OCI-LY7 (cell line): ENCODE results near the gene TNNI3K. TPM values are rescaled to one million over a fixed set of nuclear protein-coding genes. Genes with fewer than 3 reads are reported as not detected.
A peak's percentile ranks its signal among the peaks of the same experiment; 100 is the strongest.

ENCODE experiments used
- BruUV-seq: library from RNA; stranded (reverse); fragments of 400-500 nt; replicated peaks from 2 replicates; lab custom pipeline; 2021; lab: Mats Ljungman, UMichigan
- CTCF ChIA-PET: fragments of 300-600 bp; sonication (Branson Sonifier 250); formaldehyde crosslinking; loops from one replicate; lab custom pipeline; 2022; ENCODE audit warnings: antibody characterized with exemption; ENCODE audit not compliant: unreplicated experiment; lab: Charles Lee
- POLR2A ChIA-PET: fragments of 300-600 bp; sonication (Branson Sonifier 250); formaldehyde crosslinking; loops from one replicate; lab custom pipeline; 2022; ENCODE audit warnings: antibody characterized with exemption; lab: Charles Lee
- DNase-seq: peaks from one replicate; pipeline ENCODE4 v3.0.0-alpha.2; 2015; ENCODE audit warnings: low spot score
- H2AFZ ChIP-seq: fragments of 200-600 bp; sonication (generic), shearing (Covaris generic); 2 replicates; pipeline ENCODE4 v1.6.1; 2014; ENCODE audit warnings: mild to moderate bottlenecking, antibody characterized with exemption, low read length, moderate library complexity
- H3K27ac ChIP-seq: fragments of 200-600 bp; sonication (generic); 2 replicates; pipeline ENCODE4 v1.5.1; 2014; ENCODE audit warnings: mixed run types, low read depth, mild to moderate bottlenecking, moderate library complexity, low read length, inconsistent platforms; ENCODE audit not compliant: poor library complexity, severe bottlenecking
- H3K36me3 ChIP-seq: fragments of 200-600 bp; sonication (generic); 2 replicates; pipeline ENCODE4 v1.6.1; 2014; ENCODE audit warnings: mild to moderate bottlenecking, antibody characterized with exemption, low read length, moderate library complexity, mixed read lengths; ENCODE audit not compliant: insufficient read depth
- H3K4me1 ChIP-seq: fragments of 200-600 bp; sonication (generic); 2 replicates; pipeline ENCODE4 v1.5.1; 2014; ENCODE audit warnings: mild to moderate bottlenecking, low read length; ENCODE audit not compliant: insufficient read depth, poor library complexity, severe bottlenecking
- H3K4me2 ChIP-seq: fragments of 200-600 bp; sonication (generic); 2 replicates; pipeline ENCODE4 v1.6.1; 2014; ENCODE audit warnings: mild to moderate bottlenecking, low read length
- H3K4me3 ChIP-seq: fragments of 200-600 bp; sonication (generic); 2 replicates; pipeline ENCODE4 v1.5.1; 2014; ENCODE audit warnings: mild to moderate bottlenecking, low read depth, low read length; ENCODE audit not compliant: poor library complexity, severe bottlenecking
- H3K79me2 ChIP-seq: fragments of 200-600 bp; sonication (generic); 2 replicates; pipeline ENCODE4 v1.6.1; 2016; ENCODE audit warnings: low read depth, mild to moderate bottlenecking, low read length, moderate library complexity, mixed read lengths; ENCODE audit not compliant: insufficient read depth
- H3K9me2 ChIP-seq: fragments of 200-600 bp; sonication (generic); 2 replicates; pipeline ENCODE4 v1.6.1; 2016; ENCODE audit warnings: mild to moderate bottlenecking, low read length, mixed read lengths; ENCODE audit not compliant: insufficient read depth
- H3K9me3 ChIP-seq: fragments of 200-600 bp; sonication (generic); 2 replicates; pipeline ENCODE4 v1.6.1; 2014; ENCODE audit warnings: mild to moderate bottlenecking, mixed run types, low read length, mixed read lengths
- H4K20me1 ChIP-seq: fragments of 200-600 bp; sonication (generic); 2 replicates; pipeline ENCODE4 v1.6.1; 2014; ENCODE audit warnings: mild to moderate bottlenecking, antibody characterized with exemption, low read length, moderate library complexity, mixed read lengths; ENCODE audit not compliant: insufficient read depth
- CTCF ChIP-seq: fragments of 200-600 bp; sonication (generic); conservative IDR thresholded peaks from 2 replicates; pipeline ENCODE4 v1.5.1; 2014; ENCODE audit warnings: mild to moderate bottlenecking, antibody characterized with exemption, low read length, moderate library complexity, mixed read lengths
- EZH2phosphoT487 ChIP-seq: fragments of 200-600 bp; sonication (generic); IDR thresholded peaks from 2 replicates; pipeline ENCODE4 v1.6.1; 2018; ENCODE audit warnings: low read depth, borderline replicate concordance, mild to moderate bottlenecking, mixed run types, antibody characterized with exemption, low read length, moderate library complexity, mixed read lengths
- intact Hi-C: fragments of 100-400 bp; cut with micrococcal nuclease; formaldehyde crosslinking; loops from one replicate; pipeline ENCODE4 v1.10.0; 2022; ENCODE audit not compliant: unreplicated experiment
- total RNA-seq, 2 experiments: library from RNA; depleted of rRNA in 1 of 2; stranded (reverse); fragments of >200 nt in 1 of 2; shearing (Covaris generic) in 1 of 2; gene quantifications; 2 replicates each; pipeline ENCODE4 v1.2.3, GENCODE V29; 2014 to 2022

The TNNI3K gene
- total RNA-seq, 2 experiments from 2014 or later, result not detected

- Histone ChIP-seq H3K79me2 (no peaks in the 10 kb centered on the region), H3K9me2 (no peaks in the 10 kb centered on the region), H3K4me2 (no peak overlapping the region), H3K4me1 (no peaks in the 10 kb centered on the region), H3K9me3 (no peaks in the 10 kb centered on the region), H3K36me3 (no peaks in the 10 kb centered on the region), H3K4me3 (no peak overlapping the region), H3K27ac (no peak overlapping the region), H2AFZ (no peak overlapping the region), H4K20me1 (no peaks in the 10 kb centered on the region)
- no TSS peak for BruUV-seq
- TF ChIP-seq CTCF, result no peak
- TF ChIP-seq EZH2phosphoT487, result no peak
- POLR2A ChIA-PET, result interaction anchor here (1.0 kb wide), 1 partner anchor 11 kb away, joined by 6 read pairs; no protein-coding TSS in a partner anchor
- DNase-seq, result no peak
- intact Hi-C loops, result no loop called here
- CTCF ChIA-PET, result no interaction called here
Observed at GRCh38 chr1:74467786-74468377, 232.7 kb downstream of the TNNI3K start.

DNA sequence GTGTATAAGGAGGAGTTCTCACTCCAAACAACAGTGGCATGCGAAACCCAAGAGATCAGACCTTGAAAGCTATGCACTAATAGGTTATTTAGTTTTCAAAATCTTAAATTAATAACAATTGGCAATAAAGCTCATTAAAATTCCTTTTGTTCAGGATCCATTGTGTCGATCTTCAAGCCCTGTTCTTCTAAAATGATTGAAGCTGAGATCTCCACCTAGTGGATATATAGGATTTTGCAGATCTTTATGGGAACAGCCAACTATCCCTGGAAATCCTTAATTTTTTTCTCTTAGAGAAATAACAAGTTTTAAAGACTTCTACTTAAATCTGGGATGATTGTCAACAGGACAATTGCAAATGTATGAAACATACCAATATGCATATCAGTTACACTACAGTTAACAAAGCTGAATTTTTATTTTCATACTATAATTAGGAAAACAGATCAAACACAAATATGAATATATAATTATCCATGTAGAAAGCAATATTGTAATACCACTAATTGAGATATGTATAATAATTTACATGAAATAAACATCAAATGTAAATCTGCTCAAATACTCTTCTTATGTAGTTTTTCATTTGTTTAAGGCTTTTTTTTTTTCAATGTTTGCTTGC, 233.9 kb downstream of the TNNI3K start:
- H3K36me3 ChIP-seq, result no peaks in the 10 kb centered on the region
- intact Hi-C loops, result no loop called here
- no peak overlapping the region for H2AFZ ChIP-seq
- H3K27ac ChIP-seq, result no peak overlapping the region
- H3K79me2 ChIP-seq, result no peaks in the 10 kb centered on the region
- DNase-seq, result peak; percentile 27
- TF ChIP-seq CTCF (peak; percentile 81), EZH2phosphoT487 (no peak)
- POLR2A ChIA-PET, result no interaction called here
- no peak overlapping the region for H3K4me2 ChIP-seq
- H3K9me3 ChIP-seq, result no peaks in the 10 kb centered on the region
- no peaks in the 10 kb centered on the region for H3K4me1 ChIP-seq
- CTCF ChIA-PET, result no interaction called here
- no TSS peak for BruUV-seq
- no peaks in the 10 kb centered on the region for H3K9me2 ChIP-seq
- H4K20me1 ChIP-seq, result no peaks in the 10 kb centered on the region
- no peak overlapping the region for H3K4me3 ChIP-seq

GRCh38 chr1:74470251-74470650, 235.1 kb downstream of the TNNI3K start:
- Histone ChIP-seq H3K79me2 (no peaks in the 10 kb centered on the region), H3K36me3 (no peaks in the 10 kb centered on the region), H3K4me3 (no peak overlapping the region), H3K4me1 (no peaks in the 10 kb centered on the region), H4K20me1 (no peaks in the 10 kb centered on the region), H3K9me3 (no peaks in the 10 kb centered on the region), H2AFZ (no peak overlapping the region), H3K27ac (no peak overlapping the region), H3K4me2 (no peak overlapping the region), H3K9me2 (no peaks in the 10 kb centered on the region)
- TF ChIP-seq EZH2phosphoT487 (no peak), CTCF (no peak)
- intact Hi-C loops, result no loop called here
- no TSS peak for BruUV-seq
- POLR2A ChIA-PET, result interaction anchor here (0.6 kb wide), 1 partner anchor 693 kb away, joined by 5 read pairs; no protein-coding TSS in a partner anchor
- no peak for DNase-seq
- CTCF ChIA-PET, result no interaction called here
